NCI-H1105 (cell line): ENCODE results near the gene BAHCC1.

Experiments used
- DNase-seq: peaks from one replicate; lab custom pipeline; 2025; lab: John Stamatoyannopoulos, UW

The BAHCC1 gene

GRCh38 chr17:81514739-81515529, 119.7 kb downstream of the BAHCC1 start:
- peak; percentile 40 for DNase-seq

GRCh38 chr17:81515530-81516041, 120.3 kb downstream of the BAHCC1 start:
- DNase-seq: no peak
